ENCODE results near the gene PARD3B. TPM values are rescaled to one million over a fixed set of nuclear protein-coding genes. Genes with fewer than 3 reads are reported as not detected.

The PARD3B gene
- polyA plus RNA-seq, 1 donor: 14.0 TPM

GRCh38 chr2:205041472-205042130 lies 496.3 kb downstream of the PARD3B start:
- Histone ChIP-seq H3K36me3 (ENCODE audit: control insufficient read depth, insufficient read depth, low read length) (no peaks in the 10 kb centered on the region), H3K4me3 (ENCODE audit: low read length) (no peak overlapping the region), H3K9me3 (ENCODE audit: control insufficient read depth, low read depth, low read length) (no peaks in the 10 kb centered on the region), H3K27ac (ENCODE audit: low read length) (no peak overlapping the region), H3K27me3 (ENCODE audit: control insufficient read depth, insufficient read depth, low read length) (no peaks in the 10 kb centered on the region), H3K4me1 (ENCODE audit: control insufficient read depth, insufficient read depth, low read length) (no peaks in the 10 kb centered on the region)
- no peak for DNase-seq
- 70% methylated on average over 2 of the region's 5 CpGs for WGBS (ENCODE audit: insufficient coverage, low lambda C conversion rate)

- H3K4me1 ChIP-seq (ENCODE audit: control insufficient read depth, insufficient read depth, low read length): no peaks in the 10 kb centered on the region
- H3K27ac ChIP-seq (ENCODE audit: low read length): no peak overlapping the region
- no peaks in the 10 kb centered on the region for H3K36me3 ChIP-seq (ENCODE audit: control insufficient read depth, insufficient read depth, low read length)
- H3K27me3 ChIP-seq (ENCODE audit: control insufficient read depth, insufficient read depth, low read length): no peaks in the 10 kb centered on the region
- H3K4me3 ChIP-seq (ENCODE audit: low read length): no peak overlapping the region
- no peaks in the 10 kb centered on the region for H3K9me3 ChIP-seq (ENCODE audit: control insufficient read depth, low read depth, low read length)
- DNase-seq: no peak
Measured at GRCh38 chr2:205043285-205043684, 498.0 kb downstream of the PARD3B start.

GRCh38 chr2:205045706-205046105 lies 500.4 kb downstream of the PARD3B start:
- no peak for DNase-seq
- Histone ChIP-seq H3K9me3 (ENCODE audit: control insufficient read depth, low read depth, low read length) (no peaks in the 10 kb centered on the region), H3K27ac (ENCODE audit: low read length) (no peak overlapping the region), H3K4me1 (ENCODE audit: control insufficient read depth, insufficient read depth, low read length) (no peaks in the 10 kb centered on the region), H3K4me3 (ENCODE audit: low read length) (no peak overlapping the region), H3K27me3 (ENCODE audit: control insufficient read depth, insufficient read depth, low read length) (no peaks in the 10 kb centered on the region), H3K36me3 (ENCODE audit: control insufficient read depth, insufficient read depth, low read length) (peaks cover 2% of the 10 kb centered on the region)
- WGBS (ENCODE audit: insufficient coverage, low lambda C conversion rate): 90% methylated on average over 2 of the region's 2 CpGs

GRCh38 chr2:205047273-205047839 lies 502.1 kb downstream of the PARD3B start:
- H3K27me3 ChIP-seq (ENCODE audit: control insufficient read depth, insufficient read depth, low read length): no peaks in the 10 kb centered on the region
- H3K4me1 ChIP-seq (ENCODE audit: control insufficient read depth, insufficient read depth, low read length): no peaks in the 10 kb centered on the region
- H3K27ac ChIP-seq (ENCODE audit: low read length): no peak overlapping the region
- peaks cover 2% of the 10 kb centered on the region for H3K36me3 ChIP-seq (ENCODE audit: control insufficient read depth, insufficient read depth, low read length)
- DNase-seq: no peak
- no peaks in the 10 kb centered on the region for H3K9me3 ChIP-seq (ENCODE audit: control insufficient read depth, low read depth, low read length)
- WGBS (ENCODE audit: insufficient coverage, low lambda C conversion rate): no CpG with 5 or more reads among the region's 1 CpG
- H3K4me3 ChIP-seq (ENCODE audit: low read length): no peak overlapping the region

GRCh38 chr2:205051417-205051816 lies 506.1 kb downstream of the PARD3B start:
- Histone ChIP-seq H3K9me3 (ENCODE audit: control insufficient read depth, low read depth, low read length) (no peaks in the 10 kb centered on the region), H3K27me3 (ENCODE audit: control insufficient read depth, insufficient read depth, low read length) (no peaks in the 10 kb centered on the region), H3K4me1 (ENCODE audit: control insufficient read depth, insufficient read depth, low read length) (no peaks in the 10 kb centered on the region), H3K36me3 (ENCODE audit: control insufficient read depth, insufficient read depth, low read length) (peaks cover 2% of the 10 kb centered on the region), H3K4me3 (ENCODE audit: low read length) (no peak overlapping the region), H3K27ac (ENCODE audit: low read length) (no peak overlapping the region)
- DNase-seq: no peak

GRCh38 chr2:205052781-205053180 lies 507.5 kb downstream of the PARD3B start:
- Histone ChIP-seq H3K27me3 (ENCODE audit: control insufficient read depth, insufficient read depth, low read length) (no peaks in the 10 kb centered on the region), H3K36me3 (ENCODE audit: control insufficient read depth, insufficient read depth, low read length) (peaks cover 2% of the 10 kb centered on the region), H3K4me1 (ENCODE audit: control insufficient read depth, insufficient read depth, low read length) (no peaks in the 10 kb centered on the region), H3K4me3 (ENCODE audit: low read length) (no peak overlapping the region), H3K9me3 (ENCODE audit: control insufficient read depth, low read depth, low read length) (no peaks in the 10 kb centered on the region), H3K27ac (ENCODE audit: low read length) (no peak overlapping the region)
- no CpG with 5 or more reads among the region's 2 CpGs for WGBS (ENCODE audit: insufficient coverage, low lambda C conversion rate)
- no peak for DNase-seq

GRCh38 chr2:205053827-205054410 lies 508.6 kb downstream of the PARD3B start:
- Histone ChIP-seq H3K27me3 (ENCODE audit: control insufficient read depth, insufficient read depth, low read length) (no peaks in the 10 kb centered on the region), H3K4me1 (ENCODE audit: control insufficient read depth, insufficient read depth, low read length) (no peaks in the 10 kb centered on the region), H3K36me3 (ENCODE audit: control insufficient read depth, insufficient read depth, low read length) (peaks cover 2% of the 10 kb centered on the region), H3K4me3 (ENCODE audit: low read length) (no peak overlapping the region), H3K27ac (ENCODE audit: low read length) (no peak overlapping the region), H3K9me3 (ENCODE audit: control insufficient read depth, low read depth, low read length) (no peaks in the 10 kb centered on the region)
- DNase-seq: no peak
- no CpG with 5 or more reads among the region's 4 CpGs for WGBS (ENCODE audit: insufficient coverage, low lambda C conversion rate)

- Histone ChIP-seq H3K4me1 (ENCODE audit: control insufficient read depth, insufficient read depth, low read length) (no peaks in the 10 kb centered on the region), H3K36me3 (ENCODE audit: control insufficient read depth, insufficient read depth, low read length) (peaks cover under 1% of the 10 kb centered on the region), H3K27me3 (ENCODE audit: control insufficient read depth, insufficient read depth, low read length) (no peaks in the 10 kb centered on the region), H3K4me3 (ENCODE audit: low read length) (no peak overlapping the region), H3K9me3 (ENCODE audit: control insufficient read depth, low read depth, low read length) (no peaks in the 10 kb centered on the region), H3K27ac (ENCODE audit: low read length) (no peak overlapping the region)
- no peak for DNase-seq
- 42% methylated on average over 2 of the region's 4 CpGs for WGBS (ENCODE audit: insufficient coverage, low lambda C conversion rate)
Measured at GRCh38 chr2:205054789-205055188, 509.5 kb downstream of the PARD3B start.

GRCh38 chr2:205055251-205055650 lies 510.0 kb downstream of the PARD3B start:
- Histone ChIP-seq H3K4me3 (ENCODE audit: low read length) (no peak overlapping the region), H3K4me1 (ENCODE audit: control insufficient read depth, insufficient read depth, low read length) (no peaks in the 10 kb centered on the region), H3K9me3 (ENCODE audit: control insufficient read depth, low read depth, low read length) (no peaks in the 10 kb centered on the region), H3K36me3 (ENCODE audit: control insufficient read depth, insufficient read depth, low read length) (no peaks in the 10 kb centered on the region), H3K27ac (ENCODE audit: low read length) (no peak overlapping the region), H3K27me3 (ENCODE audit: control insufficient read depth, insufficient read depth, low read length) (no peaks in the 10 kb centered on the region)
- no peak for DNase-seq
- WGBS (ENCODE audit: insufficient coverage, low lambda C conversion rate): 71% methylated on average over 2 of the region's 2 CpGs

GRCh38 chr2:205056151-205056561 lies 510.9 kb downstream of the PARD3B start:
- H3K4me3 ChIP-seq (ENCODE audit: low read length): no peak overlapping the region
- H3K36me3 ChIP-seq (ENCODE audit: control insufficient read depth, insufficient read depth, low read length): no peaks in the 10 kb centered on the region
- WGBS (ENCODE audit: insufficient coverage, low lambda C conversion rate): 55% methylated on average over 3 of the region's 6 CpGs
- no peak for DNase-seq
- H3K27ac ChIP-seq (ENCODE audit: low read length): no peak overlapping the region
- H3K27me3 ChIP-seq (ENCODE audit: control insufficient read depth, insufficient read depth, low read length): no peaks in the 10 kb centered on the region
- no peaks in the 10 kb centered on the region for H3K9me3 ChIP-seq (ENCODE audit: control insufficient read depth, low read depth, low read length)
- no peaks in the 10 kb centered on the region for H3K4me1 ChIP-seq (ENCODE audit: control insufficient read depth, insufficient read depth, low read length)

GRCh38 chr2:205058409-205058808 lies 513.1 kb downstream of the PARD3B start:
- H3K27me3 ChIP-seq (ENCODE audit: control insufficient read depth, insufficient read depth, low read length): no peaks in the 10 kb centered on the region
- no CpG with 5 or more reads among the region's 2 CpGs for WGBS (ENCODE audit: insufficient coverage, low lambda C conversion rate)
- no peak for DNase-seq
- H3K36me3 ChIP-seq (ENCODE audit: control insufficient read depth, insufficient read depth, low read length): no peaks in the 10 kb centered on the region
- no peak overlapping the region for H3K4me3 ChIP-seq (ENCODE audit: low read length)
- no peak overlapping the region for H3K27ac ChIP-seq (ENCODE audit: low read length)
- no peaks in the 10 kb centered on the region for H3K9me3 ChIP-seq (ENCODE audit: control insufficient read depth, low read depth, low read length)
- no peaks in the 10 kb centered on the region for H3K4me1 ChIP-seq (ENCODE audit: control insufficient read depth, insufficient read depth, low read length)

All from large intestine (tissue), 3 donors.